Spleen (tissue), 7 donors: Measurements from ENCODE around the gene COQ8A.

Experiments
- CTCF ChIP-seq, 11 experiments: fragments of 200-600 bp in 7 of 11; fragments of 450-650 bp in 4 of 11; sonication (generic) in 4 of 11; IDR thresholded peaks in 8 of 11; conservative IDR thresholded peaks in 3 of 11; 1 replicate in 7 of 11; 2 replicates in 4 of 11; pipeline versions ENCODE4 v1.4.0 to v1.8.0; 2016 to 2021; ENCODE audit warnings: antibody characterized with exemption in 11 of 11, inconsistent platforms in 4 of 11, mild to moderate bottlenecking in 1 of 11
- POLR2A ChIP-seq, 3 donors: fragments of 450-650 bp; IDR thresholded peaks; one replicate each; pipeline ENCODE4 v1.5.1; 2017; ENCODE audit warnings: antibody characterized with exemption in 3 of 3, mild to moderate bottlenecking in 1 of 3
- donor health status: DM: no; HTN: no; CAD: no; lungs with moderate emphysema.
- donor health status: DM: no; HTN: no; CAD: no.
- donor health status: DM: no; HTN: no; CAD: no.

GRCh38 chr1:226912587-226913176, 27.4 kb upstream of the COQ8A start:
- TF ChIP-seq CTCF (IDR thresholded peaks at IDR 0.05 in 8 of 11, conservative IDR thresholded peaks at IDR 0.05 in 3 of 11): peak in 9 of 11 experiments; percentile 10 to 57 (median 42)
- no peak for TF ChIP-seq POLR2A (IDR thresholded peaks at IDR 0.05)
